HCT116 (cell line): ENCODE data around the gene MINDY4. TPM values are rescaled to one million over a fixed set of nuclear protein-coding genes. Genes with fewer than 3 reads are reported as not detected.

Experiments
- ATAC-seq: fragments of 200-7000 bp; cut with Tn5 transposase; 2 replicates; pipeline ENCODE4 v1.9.1; 2020; ENCODE audit warnings: mild to moderate bottlenecking, moderate library complexity
- BruUV-seq: library from RNA; stranded (reverse); fragments of 400-500 nt; replicated peaks from 2 replicates; lab custom pipeline; 2021; lab: Mats Ljungman, UMichigan
- CTCF ChIA-PET: fragments of 300-600 bp; sonication (Branson Sonifier 250); formaldehyde crosslinking; loops from one replicate; lab custom pipeline; 2021; ENCODE audit warnings: antibody characterized with exemption; lab: Charles Lee
- POLR2A ChIA-PET: fragments of 300-600, 350-600 bp; sonication (Branson Sonifier 250); formaldehyde crosslinking; loops from one replicate; lab custom pipeline; 2021; ENCODE audit warnings: antibody characterized with exemption; lab: Charles Lee
- RAD21 ChIA-PET, 2 experiments: fragments of 300-600 bp; sonication (Branson Sonifier 250); formaldehyde crosslinking; loops; one replicate each; lab custom pipeline; 2023; ENCODE audit warnings: low total read pairs in 2 of 2; ENCODE audit not compliant: uncharacterized antibody in 2 of 2, unreplicated experiment in 2 of 2, low non-redundant PET in 1 of 2; lab: Charles Lee
- DNase-seq: peaks from one replicate; pipeline ENCODE4 v3.0.0-alpha.2; 2010; ENCODE audit warnings: low read depth, low spot score
- H2AFZ ChIP-seq: fragments of 200-600 bp; shearing (Covaris generic), sonication (generic); 2 replicates; pipeline ENCODE4 v1.6.1; 2017; ENCODE audit warnings: low read depth, mixed run types, mixed read lengths, antibody characterized with exemption, low read length; ENCODE audit not compliant: poor library complexity, severe bottlenecking
- H3K27ac ChIP-seq: 2 replicates; pipeline ENCODE4 v1.5.1; 2012; ENCODE audit warnings: low read depth, low read length
- H3K27me3 ChIP-seq: fragments of 200-600 bp; sonication (generic); 2 replicates; pipeline ENCODE4 v1.6.1; 2016; ENCODE audit warnings: mixed run types, low read length, mixed read lengths; ENCODE audit not compliant: insufficient read depth
- H3K36me3 ChIP-seq, 2 experiments: fragments of 200-500 bp in 1 of 2; fragments of 200-600 bp in 1 of 2; sonication (Bioruptor generic) in 1 of 2; sonication (generic) in 1 of 2; 2 replicates each; pipeline versions ENCODE4 v1.5.1 to v1.6.1; 2014 to 2016; ENCODE audit warnings: low read length in 2 of 2, inconsistent platforms in 1 of 2, mixed read lengths in 1 of 2, mixed run types in 1 of 2; ENCODE audit not compliant: insufficient read depth in 2 of 2, control insufficient read depth in 1 of 2
- H3K4me1 ChIP-seq, 2 experiments: fragments of 200-600 bp in 1 of 2; sonication (generic) in 1 of 2; 2 replicates each; pipeline versions ENCODE4 v1.5.1 to v1.6.1; 2012 to 2017; ENCODE audit warnings: low read length in 2 of 2, inconsistent platforms in 1 of 2, mild to moderate bottlenecking in 1 of 2, mixed read lengths in 1 of 2, mixed run types in 1 of 2, moderate library complexity in 1 of 2; ENCODE audit not compliant: insufficient read depth in 2 of 2, control insufficient read depth in 1 of 2
- H3K4me2 ChIP-seq: fragments of 200-600 bp; sonication (generic); 2 replicates; pipeline ENCODE4 v1.6.1; 2017; ENCODE audit warnings: mixed run types, low read length, mixed read lengths
- H3K4me3 ChIP-seq, 2 experiments: fragments of 200-600 bp in 1 of 2; sonication (generic) in 1 of 2; replicated peaks in 1 of 2; 2 replicates each; pipeline ENCODE4 v1.5.1; 2011 to 2016; ENCODE audit warnings: low read length in 2 of 2, control low read depth in 1 of 2, low read depth in 1 of 2, mild to moderate bottlenecking in 1 of 2, mixed read lengths in 1 of 2, mixed run types in 1 of 2
- H3K79me2 ChIP-seq: fragments of 200-600 bp; sonication (generic); 2 replicates; pipeline ENCODE4 v1.6.1; 2017; ENCODE audit warnings: mild to moderate bottlenecking, mixed run types, low read length, moderate library complexity, mixed read lengths; ENCODE audit not compliant: insufficient read depth
- H3K9ac ChIP-seq: fragments of 200-600 bp; sonication (generic); 2 replicates; pipeline ENCODE4 v1.6.1; 2016; ENCODE audit warnings: low read length, mixed read lengths
- H3K9me2 ChIP-seq: fragments of 200-600 bp; sonication (generic), shearing (Covaris generic); 2 replicates; pipeline ENCODE4 v1.6.1; 2017; ENCODE audit warnings: mixed run types, mild to moderate bottlenecking, moderate library complexity; ENCODE audit not compliant: insufficient read depth
- H3K9me3 ChIP-seq, 2 experiments: fragments of 200-500 bp in 1 of 2; fragments of 200-600 bp in 1 of 2; sonication (Bioruptor generic) in 1 of 2; sonication (generic) in 1 of 2; 2 replicates each; pipeline ENCODE4 v1.6.1; 2014 to 2017; ENCODE audit warnings: low read length in 2 of 2, mixed read lengths in 2 of 2, inconsistent platforms in 1 of 2, low read depth in 1 of 2, mild to moderate bottlenecking in 1 of 2, mixed run types in 1 of 2, moderate library complexity in 1 of 2; ENCODE audit not compliant: control insufficient read depth in 1 of 2, insufficient read depth in 1 of 2
- H4K20me1 ChIP-seq: fragments of 200-600 bp; sonication (generic), shearing (Covaris generic); 2 replicates; pipeline ENCODE4 v1.6.1; 2017; ENCODE audit warnings: mixed run types, mild to moderate bottlenecking, moderate library complexity; ENCODE audit not compliant: insufficient read depth
- CBX3 ChIP-seq: IDR thresholded peaks from 2 replicates; pipeline ENCODE4 v1.6.1; 2012; ENCODE audit warnings: low read depth
- CTCF ChIP-seq, 3 experiments: fragments of 200-600 bp in 1 of 3; sonication (generic) in 1 of 3; IDR thresholded peaks in 2 of 3; conservative IDR thresholded peaks in 1 of 3; 2 replicates each; pipeline ENCODE4 v1.5.1; 2012 to 2017; ENCODE audit warnings: low read depth in 2 of 3, low read length in 2 of 3, antibody characterized with exemption in 1 of 3, borderline replicate concordance in 1 of 3, control low read depth in 1 of 3, mild to moderate bottlenecking in 1 of 3, mixed read lengths in 1 of 3, mixed run types in 1 of 3, moderate library complexity in 1 of 3; ENCODE audit not compliant: insufficient read depth in 1 of 3
- EZH2 ChIP-seq: fragments of 200-600 bp; sonication (generic); IDR thresholded peaks from 2 replicates; pipeline ENCODE4 v1.6.1; 2017; ENCODE audit warnings: antibody characterized with exemption, mixed run types
- EZH2phosphoT487 ChIP-seq: fragments of 200-600 bp; IDR thresholded peaks from 2 replicates; pipeline ENCODE4 v1.6.1; 2018; ENCODE audit warnings: antibody characterized with exemption, borderline replicate concordance
- POLR2A ChIP-seq: IDR thresholded peaks from 2 replicates; pipeline ENCODE4 v1.7.0; 2011; ENCODE audit warnings: borderline replicate concordance; ENCODE audit not compliant: insufficient read depth, insufficient read length; ENCODE audit errors: extremely low read depth
- RAD21 ChIP-seq: IDR thresholded peaks from 2 replicates; pipeline ENCODE4 v1.6.1; 2012; ENCODE audit warnings: low read depth, mild to moderate bottlenecking
- SIN3A ChIP-seq: IDR thresholded peaks from 2 replicates; pipeline ENCODE4 v1.6.1; 2012; ENCODE audit warnings: low read depth
- SRF ChIP-seq: IDR thresholded peaks from 2 replicates; pipeline ENCODE4 v1.6.1; 2012; ENCODE audit warnings: low read depth
- TCF7L2 ChIP-seq: IDR thresholded peaks from 2 replicates; pipeline ENCODE4 v1.7.0; 2011; ENCODE audit warnings: borderline replicate concordance, inconsistent platforms; ENCODE audit not compliant: insufficient read depth, insufficient read length; ENCODE audit errors: extremely low read depth
- intact Hi-C: fragments of 100-400 bp; cut with micrococcal nuclease; formaldehyde crosslinking; loops from 2 replicates; pipeline ENCODE4 v1.10.0; 2022
- total RNA-seq: library from RNA; stranded (reverse); gene quantifications from one replicate; pipeline ENCODE4 v1.2.1, GENCODE V29; 2021; ENCODE audit not compliant: unreplicated experiment

Gene MINDY4
- total RNA-seq, 1 experiment from 2014 or later = 6.1 TPM

- DNase-seq (no peak), ATAC-seq (no peak)
- Histone ChIP-seq H3K9ac (no peak overlapping the region), H3K4me1 (no peaks in the 10 kb centered on the region), H3K79me2 (no peaks in the 10 kb centered on the region), H3K36me3 (no peaks in the 10 kb centered on the region), H3K4me2 (no peak overlapping the region), H4K20me1 (no peaks in the 10 kb centered on the region), H3K9me3 (no peaks in the 10 kb centered on the region), H3K4me3 (no peak overlapping the region), H3K27ac (no peak overlapping the region), H3K9me2 (no peaks in the 10 kb centered on the region), H3K27me3 (peaks cover 2% of the 10 kb centered on the region; the same call in 1 of the 2 replicates), H2AFZ (no peak overlapping the region)
- ChIA-PET CTCF (interaction anchor here (1.3 kb wide), 1 partner anchor 9 kb away, joined by 4 read pairs; no protein-coding TSS in a partner anchor), POLR2A (no interaction called here), RAD21 (no interaction called here)
- BruUV-seq = no TSS peak
- intact Hi-C loops = no loop called here
- no peak for TF ChIP-seq EZH2
- TF ChIP-seq SRF = no peak
- TF ChIP-seq SIN3A = no peak
- TF ChIP-seq RAD21 = no peak
- TF ChIP-seq CTCF (IDR thresholded peaks at IDR 0.05 in 2 of 3, conservative IDR thresholded peaks at IDR 0.05 in 1 of 3; ENCODE audit: borderline replicate concordance in 1 of 3, insufficient read depth in 1 of 3, low read depth in 2 of 3, low read length in 2 of 3) = no peak
- TF ChIP-seq EZH2phosphoT487 = no peak
- TF ChIP-seq TCF7L2 = no peak
- TF ChIP-seq CBX3 = no peak
- no peak for TF ChIP-seq POLR2A
These were observed 41.1 kb upstream of the MINDY4 start for GRCh38 chr7:30730097-30730496.

DNA sequence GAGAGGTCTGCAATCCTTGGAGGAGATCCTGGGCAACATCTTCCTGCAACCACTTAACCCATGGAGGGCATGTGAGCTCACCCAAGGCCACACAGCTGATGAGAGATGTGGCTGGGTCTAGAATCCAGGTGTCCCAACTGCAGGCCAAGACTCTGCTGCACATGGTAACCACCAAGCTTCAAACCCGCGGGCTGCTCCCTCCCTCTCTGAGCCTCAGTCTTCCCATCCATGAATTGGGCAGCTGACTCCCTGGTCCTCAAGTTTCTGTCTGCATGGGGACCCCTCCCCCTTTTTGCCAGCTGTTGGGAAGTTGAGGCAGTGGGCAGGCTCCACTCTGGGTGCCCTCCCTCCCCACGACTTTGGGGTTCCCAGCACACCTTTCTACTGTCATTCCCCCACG lies 40.2 kb upstream of the MINDY4 start:
- intact Hi-C loops = no loop called here
- TF ChIP-seq CTCF (IDR thresholded peaks at IDR 0.05 in 2 of 3, conservative IDR thresholded peaks at IDR 0.05 in 1 of 3; ENCODE audit: borderline replicate concordance in 1 of 3, insufficient read depth in 1 of 3, low read depth in 2 of 3, low read length in 2 of 3) = no peak
- CTCF ChIA-PET = no interaction called here
- Histone ChIP-seq H3K9me2 (no peaks in the 10 kb centered on the region), H3K9ac (no peak overlapping the region), H3K4me1 (no peaks in the 10 kb centered on the region), H3K9me3 (no peaks in the 10 kb centered on the region), H3K4me3 (no peak overlapping the region), H3K79me2 (no peaks in the 10 kb centered on the region), H3K4me2 (no peak overlapping the region), H2AFZ (no peak overlapping the region), H3K36me3 (no peaks in the 10 kb centered on the region), H4K20me1 (no peaks in the 10 kb centered on the region), H3K27ac (no peak overlapping the region), H3K27me3 (peaks cover 2% of the 10 kb centered on the region; the same call in 1 of the 2 replicates)
- no peak for ATAC-seq
- RAD21 ChIA-PET = no interaction called here
- BruUV-seq = no TSS peak
- POLR2A ChIA-PET = no interaction called here
- DNase-seq = no peak
